GM12874 (cell line): ENCODE measurements around the gene SCN2B.

Experiments used
- TF ChIP-seq, protein P1 (sequence below): IDR thresholded peaks from 2 replicates; pipeline ENCODE4 v1.5.1; 2011; ENCODE audit warnings: low read depth, mild to moderate bottlenecking, control low read depth, low read length, moderate library complexity; ENCODE audit not compliant: insufficient read depth

Gene SCN2B

DNA sequence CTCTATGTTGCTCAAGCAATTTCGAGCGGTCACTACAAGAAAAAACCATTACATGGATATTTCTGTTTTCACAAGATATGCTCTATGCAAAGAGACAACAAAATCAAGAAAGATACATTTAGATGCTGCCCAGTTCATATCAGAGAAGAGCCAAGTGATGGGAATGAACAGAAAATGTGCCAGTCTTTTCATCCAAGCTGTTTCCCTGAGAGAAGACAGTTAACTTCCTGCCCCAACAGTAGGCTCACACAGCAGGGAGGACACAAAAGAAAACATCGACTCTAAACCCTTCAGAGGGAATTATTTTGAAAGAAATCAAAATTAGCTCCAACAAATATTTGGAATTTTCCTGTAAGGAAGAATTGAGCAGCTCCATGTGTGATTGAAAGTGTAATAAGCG lies 36.8 kb upstream of the SCN2B start:
- TF ChIP-seq, protein P1, sequence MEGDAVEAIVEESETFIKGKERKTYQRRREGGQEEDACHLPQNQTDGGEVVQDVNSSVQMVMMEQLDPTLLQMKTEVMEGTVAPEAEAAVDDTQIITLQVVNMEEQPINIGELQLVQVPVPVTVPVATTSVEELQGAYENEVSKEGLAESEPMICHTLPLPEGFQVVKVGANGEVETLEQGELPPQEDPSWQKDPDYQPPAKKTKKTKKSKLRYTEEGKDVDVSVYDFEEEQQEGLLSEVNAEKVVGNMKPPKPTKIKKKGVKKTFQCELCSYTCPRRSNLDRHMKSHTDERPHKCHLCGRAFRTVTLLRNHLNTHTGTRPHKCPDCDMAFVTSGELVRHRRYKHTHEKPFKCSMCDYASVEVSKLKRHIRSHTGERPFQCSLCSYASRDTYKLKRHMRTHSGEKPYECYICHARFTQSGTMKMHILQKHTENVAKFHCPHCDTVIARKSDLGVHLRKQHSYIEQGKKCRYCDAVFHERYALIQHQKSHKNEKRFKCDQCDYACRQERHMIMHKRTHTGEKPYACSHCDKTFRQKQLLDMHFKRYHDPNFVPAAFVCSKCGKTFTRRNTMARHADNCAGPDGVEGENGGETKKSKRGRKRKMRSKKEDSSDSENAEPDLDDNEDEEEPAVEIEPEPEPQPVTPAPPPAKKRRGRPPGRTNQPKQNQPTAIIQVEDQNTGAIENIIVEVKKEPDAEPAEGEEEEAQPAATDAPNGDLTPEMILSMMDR: no peak

DNA sequence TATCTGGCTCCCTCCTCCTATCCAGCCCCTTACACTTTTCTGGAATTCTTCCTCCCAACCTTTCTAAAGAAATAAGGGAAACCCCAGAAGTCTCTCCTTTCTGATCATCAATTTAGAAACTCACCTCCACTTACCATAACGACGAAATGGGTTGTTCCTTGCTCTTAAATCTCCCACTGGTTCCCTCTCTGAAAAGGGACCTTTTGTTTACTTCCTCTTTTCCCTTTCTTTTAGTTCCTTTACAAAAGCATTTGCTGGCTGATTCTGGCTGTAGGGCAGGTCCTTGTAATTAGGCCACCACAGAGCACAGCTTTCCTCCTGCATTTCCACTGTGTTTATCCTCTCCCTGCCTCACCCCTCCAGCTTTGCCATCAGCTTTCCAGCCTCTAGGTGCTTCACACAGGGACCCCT lies 36.3 kb upstream of the SCN2B start:
- TF ChIP-seq, protein P1: no peak

DNA sequence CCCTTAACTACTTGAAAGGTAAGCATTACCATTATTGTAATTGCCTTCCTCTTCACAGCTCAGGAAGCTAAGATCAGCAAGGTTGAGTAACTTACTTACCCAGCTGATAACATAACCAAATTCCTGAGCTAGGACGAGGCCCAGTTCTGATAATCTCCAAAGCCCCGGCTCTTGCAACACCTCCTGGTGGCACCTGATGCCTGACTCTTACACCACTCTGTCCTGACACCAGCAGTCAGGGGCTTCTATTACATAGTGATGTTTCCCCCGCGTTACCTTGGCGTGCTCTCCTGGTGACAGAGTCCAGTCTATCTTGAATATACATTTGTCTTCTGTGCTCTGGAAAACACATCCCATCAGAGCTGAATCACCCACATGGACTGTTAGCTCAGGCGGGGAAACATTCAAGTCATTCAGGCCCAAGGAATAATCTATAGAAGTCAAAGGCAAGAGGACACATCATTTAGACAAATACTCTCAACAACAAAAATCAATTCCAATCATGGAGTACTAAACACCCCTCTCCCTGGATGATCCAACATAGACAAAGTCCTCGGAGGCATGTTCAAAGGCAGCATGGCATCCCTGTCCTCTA lies 35.8 kb upstream of the SCN2B start:
- TF ChIP-seq, protein P1: no peak

DNA sequence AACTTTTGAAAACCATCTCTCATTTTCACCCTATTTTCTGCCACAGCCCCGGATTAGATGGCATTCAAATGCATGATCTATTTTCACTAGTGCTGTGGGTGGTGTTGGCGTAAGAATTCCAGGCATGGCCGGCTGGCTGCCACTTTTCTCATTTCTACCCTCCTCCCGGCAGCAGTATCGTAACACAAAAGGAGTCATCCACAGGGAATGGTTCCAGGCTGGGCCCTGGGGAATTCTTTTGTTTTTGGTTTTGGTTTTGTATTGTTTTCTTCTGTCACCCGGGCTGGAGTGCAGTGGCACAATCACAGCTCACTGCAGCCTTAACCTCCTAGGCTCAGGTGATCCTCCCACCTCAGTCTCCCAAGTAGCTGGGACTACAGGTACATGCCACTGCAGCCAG lies 34.6 kb upstream of the SCN2B start:
- TF ChIP-seq, protein P1: no peak

DNA sequence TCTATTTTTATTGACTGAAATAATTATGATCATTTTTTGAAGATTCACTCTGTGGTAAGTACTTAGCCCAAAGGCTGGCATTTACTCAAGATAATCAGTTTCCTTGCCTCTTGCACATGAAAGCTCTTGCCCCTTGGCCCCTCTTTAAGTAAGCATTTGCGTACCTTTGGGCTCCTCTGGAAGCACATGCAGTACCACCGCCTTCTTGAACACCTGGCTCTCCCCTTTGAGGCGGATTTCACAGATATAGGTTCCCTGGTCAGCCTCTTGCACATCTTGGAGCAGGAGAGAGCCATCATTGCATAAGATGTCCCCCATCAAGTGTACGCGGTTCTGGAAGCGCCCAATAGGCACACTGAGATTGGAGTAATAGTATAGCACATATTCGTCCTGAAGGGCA lies 33.9 kb upstream of the SCN2B start:
- TF ChIP-seq, protein P1: no peak

DNA sequence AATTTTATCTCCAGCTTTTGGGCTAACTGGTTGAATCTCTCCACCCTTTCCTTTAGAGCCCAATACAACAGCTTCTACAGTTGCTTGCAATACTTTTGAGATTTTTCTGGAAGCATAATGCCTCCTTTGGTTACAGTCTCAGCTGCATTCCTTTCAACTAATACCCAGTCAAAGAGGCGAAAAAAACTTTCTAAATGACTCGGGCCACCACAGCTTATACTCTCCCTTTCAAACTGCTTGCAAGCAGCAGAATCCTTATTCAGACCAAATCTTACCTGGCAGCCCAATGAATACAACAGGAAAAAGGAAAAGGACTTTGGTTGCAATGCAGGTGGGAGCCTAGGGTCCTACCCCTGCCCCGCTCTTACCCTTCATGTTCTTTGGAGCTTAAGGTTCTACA lies 32.6 kb upstream of the SCN2B start:
- TF ChIP-seq, protein P1: no peak

DNA sequence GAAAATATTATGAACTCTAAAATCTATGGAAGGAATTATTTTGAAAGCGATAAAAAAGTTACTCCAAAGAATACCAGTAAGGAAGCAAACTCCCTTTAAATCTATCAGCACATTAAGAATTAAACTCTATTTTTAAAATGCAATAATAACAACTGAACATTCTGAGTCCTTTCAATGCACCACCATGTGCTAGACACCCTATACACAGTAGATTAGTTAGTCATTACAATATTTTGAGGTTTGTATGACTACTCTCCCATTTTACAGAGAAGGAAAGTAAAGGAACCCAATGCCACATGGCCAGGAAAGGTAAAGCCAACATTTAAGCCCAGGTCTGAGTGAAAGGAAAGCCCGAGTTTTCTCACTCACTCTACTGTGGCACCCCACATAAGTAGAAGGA lies 30.6 kb upstream of the SCN2B start:
- TF ChIP-seq, protein P1: no peak
